Astrocyte (in vitro differentiated cells and primary cell): ENCODE measurements around the gene TLN1. TPM values are rescaled to one million over a fixed set of nuclear protein-coding genes. Genes with fewer than 3 reads are reported as not detected.

Experiments used
- DNase-seq: peaks from one replicate; pipeline ENCODE4 v3.0.0-alpha.2; 2010; ENCODE audit warnings: low read depth
- FAIRE-seq: peaks from 2 replicates; lab custom pipeline; 2011; peaks lifted over from hg19 to GRCh38; lab: Jason Lieb, UNC
- H2AFZ ChIP-seq: 2 replicates; pipeline ENCODE4 v1.6.0; 2012; ENCODE audit warnings: low read depth, low read length, inconsistent platforms
- H3K27ac ChIP-seq: 2 replicates; pipeline ENCODE4 v1.5.1; 2011; ENCODE audit warnings: low read depth, low read length, inconsistent platforms
- H3K27me3 ChIP-seq: 2 replicates; pipeline ENCODE4 v1.6.0; 2011; ENCODE audit warnings: low read length, inconsistent platforms; ENCODE audit not compliant: insufficient read depth
- H3K36me3 ChIP-seq: 2 replicates; pipeline ENCODE4 v1.5.1; 2011; ENCODE audit warnings: low read length, inconsistent platforms; ENCODE audit not compliant: insufficient read depth
- H3K4me1 ChIP-seq: 2 replicates; pipeline ENCODE4 v1.5.1; 2011; ENCODE audit warnings: low read length, inconsistent platforms; ENCODE audit not compliant: insufficient read depth
- H3K4me2 ChIP-seq: 2 replicates; pipeline ENCODE4 v1.6.0; 2012; ENCODE audit warnings: low read length, inconsistent platforms
- H3K4me3 ChIP-seq: 2 replicates; pipeline ENCODE4 v1.5.1; 2011; ENCODE audit warnings: low read depth, mild to moderate bottlenecking, low read length, inconsistent platforms; ENCODE audit not compliant: insufficient read depth
- H3K79me2 ChIP-seq: 2 replicates; pipeline ENCODE4 v1.6.0; 2012; ENCODE audit warnings: mild to moderate bottlenecking, low read length, inconsistent platforms; ENCODE audit not compliant: insufficient read depth
- H3K9ac ChIP-seq: 2 replicates; pipeline ENCODE4 v1.6.0; 2012; ENCODE audit warnings: mild to moderate bottlenecking, low read length, inconsistent platforms
- H3K9me3 ChIP-seq: 2 replicates; pipeline ENCODE4 v1.5.1; 2012; ENCODE audit warnings: low read depth, mild to moderate bottlenecking, low read length, inconsistent platforms; ENCODE audit not compliant: insufficient read depth
- H4K20me1 ChIP-seq: 2 replicates; pipeline ENCODE4 v1.6.0; 2012; ENCODE audit warnings: low read length, inconsistent platforms; ENCODE audit not compliant: insufficient read depth
- H3K27ac Mint-ChIP-seq: one replicate; pipeline ENCODE4 v1.8.0; 2021; ENCODE audit warnings: mild to moderate bottlenecking, mixed read lengths; ENCODE audit not compliant: unreplicated experiment
- H3K27me3 Mint-ChIP-seq: one replicate; pipeline ENCODE4 v1.8.0; 2021; ENCODE audit warnings: low read depth, mixed read lengths; ENCODE audit not compliant: unreplicated experiment
- H3K36me3 Mint-ChIP-seq: one replicate; pipeline ENCODE4 v1.8.0; 2021; ENCODE audit warnings: low read depth, mixed read lengths; ENCODE audit not compliant: unreplicated experiment
- H3K4me1 Mint-ChIP-seq: one replicate; pipeline ENCODE4 v1.8.0; 2021; ENCODE audit warnings: low read depth, mixed read lengths; ENCODE audit not compliant: unreplicated experiment
- H3K4me3 Mint-ChIP-seq: one replicate; pipeline ENCODE4 v1.8.0; 2021; ENCODE audit warnings: mild to moderate bottlenecking, moderate library complexity, mixed read lengths; ENCODE audit not compliant: unreplicated experiment
- H3K9me3 Mint-ChIP-seq: one replicate; pipeline ENCODE4 v1.8.0; 2021; ENCODE audit warnings: mild to moderate bottlenecking, mixed read lengths; ENCODE audit not compliant: unreplicated experiment
- CTCF ChIP-seq: IDR thresholded peaks from 2 replicates; pipeline ENCODE4 v1.5.1; 2011; ENCODE audit warnings: low read depth, mild to moderate bottlenecking, inconsistent platforms, low read length, moderate library complexity; ENCODE audit not compliant: insufficient read depth
- EZH2 ChIP-seq: IDR thresholded peaks from 2 replicates; pipeline ENCODE4 v1.6.1; 2012; ENCODE audit warnings: mild to moderate bottlenecking, low read length, inconsistent platforms; ENCODE audit not compliant: insufficient read depth
- total RNA-seq: library from RNA; stranded (reverse); gene quantifications from 2 replicates; pipeline ENCODE4 v1.2.1, GENCODE V29; 2021

TLN1 gene
- total RNA-seq, 1 donor from 2014 or later = 525 TPM

- H3K4me3 Mint-ChIP-seq = peak overlapping the region; percentile 94
- peak overlapping the region; percentile 81 for H3K27ac Mint-ChIP-seq
- FAIRE-seq = no peak
- no peaks in the 10 kb centered on the region for H3K27me3 Mint-ChIP-seq
- Histone ChIP-seq H3K4me1 (peaks cover 65% of the 10 kb centered on the region), H3K27me3 (no peaks in the 10 kb centered on the region), H3K9ac (peak overlapping the region; percentile 96), H3K9me3 (no peaks in the 10 kb centered on the region), H4K20me1 (peaks cover 82% of the 10 kb centered on the region), H3K36me3 (peaks cover 58% of the 10 kb centered on the region), H3K4me2 (peak overlapping the region; percentile 100), H3K4me3 (peak overlapping the region; percentile 97), H3K27ac (peak overlapping the region; percentile 17), H3K79me2 (peaks cover 67% of the 10 kb centered on the region), H2AFZ (no peak overlapping the region)
- no peak for TF ChIP-seq CTCF
- TF ChIP-seq EZH2 = no peak
- no peaks in the 10 kb centered on the region for H3K9me3 Mint-ChIP-seq
- peaks cover 36% of the 10 kb centered on the region for H3K36me3 Mint-ChIP-seq
- H3K4me1 Mint-ChIP-seq = peaks cover 57% of the 10 kb centered on the region
- peak; percentile 53 for DNase-seq
Measured at GRCh38 chr9:35686222-35687203, 45.5 kb downstream of the TLN1 start.

- H3K4me1 ChIP-seq = peaks cover 65% of the 10 kb centered on the region
- FAIRE-seq (no peak), DNase-seq (no peak)
- H3K9me3 ChIP-seq = no peaks in the 10 kb centered on the region
- Mint-ChIP-seq H3K27ac (no peak overlapping the region), H3K4me1 (peaks cover 63% of the 10 kb centered on the region), H3K36me3 (peaks cover 40% of the 10 kb centered on the region), H3K4me3 (peak overlapping the region; percentile 94), H3K27me3 (no peaks in the 10 kb centered on the region), H3K9me3 (no peaks in the 10 kb centered on the region)
- H3K79me2 ChIP-seq = peaks cover 67% of the 10 kb centered on the region
- H3K27me3 ChIP-seq = no peaks in the 10 kb centered on the region
- H3K27ac ChIP-seq = no peak overlapping the region
- TF ChIP-seq EZH2 (no peak), CTCF (no peak)
- H4K20me1 ChIP-seq = peaks cover 91% of the 10 kb centered on the region
- peaks cover 58% of the 10 kb centered on the region for H3K36me3 ChIP-seq
- peak overlapping the region; percentile 100 for H3K4me2 ChIP-seq
- peak overlapping the region; percentile 9 for H3K4me3 ChIP-seq
- peak overlapping the region; percentile 35 for H3K9ac ChIP-seq
- H2AFZ ChIP-seq = no peak overlapping the region
Measured at GRCh38 chr9:35685506-35685905, 46.5 kb downstream of the TLN1 start.

- peak overlapping the region; percentile 94 for H3K4me3 Mint-ChIP-seq
- H3K9ac ChIP-seq = peak overlapping the region; percentile 35
- no peak overlapping the region for H2AFZ ChIP-seq
- TF ChIP-seq CTCF (no peak), EZH2 (no peak)
- H3K27ac ChIP-seq = no peak overlapping the region
- H3K9me3 ChIP-seq = no peaks in the 10 kb centered on the region
- peaks cover 65% of the 10 kb centered on the region for H3K4me1 ChIP-seq
- H3K27ac Mint-ChIP-seq = no peak overlapping the region
- FAIRE-seq (no peak), DNase-seq (no peak)
- peaks cover 40% of the 10 kb centered on the region for H3K36me3 Mint-ChIP-seq
- peaks cover 62% of the 10 kb centered on the region for H3K79me2 ChIP-seq
- no peaks in the 10 kb centered on the region for H3K27me3 Mint-ChIP-seq
- H3K4me3 ChIP-seq = no peak overlapping the region
- peak overlapping the region; percentile 100 for H3K4me2 ChIP-seq
- H3K9me3 Mint-ChIP-seq = no peaks in the 10 kb centered on the region
- H3K36me3 ChIP-seq = peaks cover 58% of the 10 kb centered on the region
- no peaks in the 10 kb centered on the region for H3K27me3 ChIP-seq
- H3K4me1 Mint-ChIP-seq = peaks cover 63% of the 10 kb centered on the region
- peaks cover 96% of the 10 kb centered on the region for H4K20me1 ChIP-seq
Measured at GRCh38 chr9:35684921-35685320, 47.1 kb downstream of the TLN1 start.
